ENCODE data around the gene CYGB. TPM values are rescaled to one million over a fixed set of nuclear protein-coding genes. Genes with fewer than 3 reads are reported as not detected.

CYGB gene
- total and polyA plus RNA-seq, 10 of the 15 experiments (the other 5 are each of a cell fraction or from before 2014, with no cell fraction given), result 0.34 TPM; not detected in 9

- TF ChIP-seq BCLAF1 (IDR thresholded peaks at IDR 0.05) (no peak), LARP7 (IDR thresholded peaks at IDR 0.05) (no peak), NR2C1 (IDR thresholded peaks at IDR 0.05) (no peak), ZBED1 (IDR thresholded peaks at IDR 0.05; ENCODE audit: borderline replicate concordance) (no peak), E4F1 (IDR thresholded peaks at IDR 0.05; ENCODE audit: borderline replicate concordance, partially characterized antibody) (no peak), ZBTB40 (IDR thresholded peaks at IDR 0.05; ENCODE audit: borderline replicate concordance) (no peak), RBBP5 (conservative IDR thresholded peaks at IDR 0.05) (no peak), YY1 (IDR thresholded peaks at IDR 0.05; ENCODE audit: low read depth, low read length) (no peak), FOXM1 (IDR thresholded peaks at IDR 0.05; ENCODE audit: low read depth, low read length) (no peak)
These were observed 53.2 kb downstream of the CYGB start (continued) for GRCh38 chr17:76484228-76484725.
